ENCODE results near the gene FMNL3. TPM values are rescaled to one million over a fixed set of nuclear protein-coding genes. Genes with fewer than 3 reads are reported as not detected.

Gene FMNL3
- polyA plus RNA-seq, 1 of the 3 experiments (the other 2 are of a cell fraction): 10.2 TPM

GRCh38 chr12:49641748-49642369 lies 65.3 kb downstream of the FMNL3 start:
- WGBS (ENCODE audit: low lambda C conversion rate): 98% methylated on average over 15 of the region's 17 CpGs
- no peaks in the 10 kb centered on the region for H3K27me3 ChIP-seq (ENCODE audit: insufficient read depth)
- peaks cover 14% of the 10 kb centered on the region for H3F3A ChIP-seq (replicated peaks; ENCODE audit: insufficient read depth)
- POLR2A ChIA-PET: no interaction called here
- no peak overlapping the region for H2AFZ ChIP-seq (ENCODE audit: low read depth)
- no peak overlapping the region for H3K4me2 ChIP-seq
- CTCF ChIA-PET: interaction anchor here (0.6 to 30.5 kb wide), 6 partner anchors 7 to 121 kb away, joined by 3 to 590 read pairs (median 4); partner anchors contain the start of genes FMNL3 and TMBIM6
- H3K4me3 ChIP-seq (ENCODE audit: low read depth in 2 of 2, low read length in 1 of 2): no peak overlapping the region
- peaks cover 24 to 73% of the 10 kb centered on the region in 2 experiments for H3K36me3 ChIP-seq (replicated peaks in 1 of 2; ENCODE audit: control insufficient read depth in 1 of 2, insufficient read depth in 2 of 2, low read length in 1 of 2)
- H3K4me1 ChIP-seq (ENCODE audit: control insufficient read depth in 1 of 2, insufficient read depth in 2 of 2, low read depth in 1 of 2, low read length in 1 of 2): peaks cover 0 to 14% of the 10 kb centered on the region in 2 experiments; a peak in 2 of 4 replicates
- H4K20me1 ChIP-seq (ENCODE audit: insufficient read depth): no peaks in the 10 kb centered on the region
- H3K9me3 ChIP-seq: no peaks in the 10 kb centered on the region
- TF ChIP-seq RXRA (IDR thresholded peaks at IDR 0.05; ENCODE audit: borderline replicate concordance, low read depth): no peak
- TF ChIP-seq ZBTB33 (IDR thresholded peaks at IDR 0.05; ENCODE audit: borderline replicate concordance, low read depth): no peak
- TF ChIP-seq GATA2 (CRISPR knock-in tag; IDR thresholded peaks at IDR 0.05): no peak
- no peak for TF ChIP-seq RFX5 (IDR thresholded peaks at IDR 0.05; ENCODE audit: low read length)
- TF ChIP-seq RAD21 (IDR thresholded peaks at IDR 0.05; ENCODE audit: low read length): no peak
- no peak for TF ChIP-seq JUND (IDR thresholded peaks at IDR 0.05)
- TF ChIP-seq SIN3A (IDR thresholded peaks at IDR 0.05; ENCODE audit: borderline replicate concordance, low read depth, low read length): no peak
- TF ChIP-seq NFIC (IDR thresholded peaks at IDR 0.05; ENCODE audit: borderline replicate concordance): no peak
- TF ChIP-seq EZH2phosphoT487 (IDR thresholded peaks at IDR 0.05; ENCODE audit: borderline replicate concordance, low read depth): no peak
- no peak for TF ChIP-seq MEF2A (IDR thresholded peaks at IDR 0.05; ENCODE audit: borderline replicate concordance, low read depth)
- TF ChIP-seq USF1 (IDR thresholded peaks at IDR 0.05; ENCODE audit: borderline replicate concordance, low read depth): no peak
- TF ChIP-seq TEAD4 (IDR thresholded peaks at IDR 0.05; ENCODE audit: borderline replicate concordance, insufficient read depth): no peak
- no peak for TF ChIP-seq CHD2 (IDR thresholded peaks at IDR 0.05; ENCODE audit: low read length, partially characterized antibody)
- no peaks in the 10 kb centered on the region for H3K79me2 ChIP-seq (ENCODE audit: insufficient read depth)
- H3K27ac ChIP-seq (ENCODE audit: low read depth in 2 of 2, low read length in 1 of 2): no peak overlapping the region
- H3K9me2 ChIP-seq: no peaks in the 10 kb centered on the region
- DNase-seq: no peak
- H3K9ac ChIP-seq: no peak overlapping the region
